GM23338 (cell line): ENCODE measurements around the gene ACCSL. TPM values are rescaled to one million over a fixed set of nuclear protein-coding genes. Genes with fewer than 3 reads are reported as not detected.

Experiments used
- ATAC-seq: fragments of 200-7000 bp; cut with Tn5 transposase; 3 replicates; pipeline ENCODE4 v1.9.1; 2020
- DNase-seq: peaks from one replicate; pipeline ENCODE4 v3.0.0-alpha.2; 2015; ENCODE audit warnings: low spot score
- H2AFZ ChIP-seq: fragments of 200-600 bp; sonication (generic); 2 replicates; pipeline ENCODE4 v1.8.0; 2016; ENCODE audit warnings: antibody characterized with exemption, mild to moderate bottlenecking, moderate library complexity
- H3F3A ChIP-seq: fragments of 200-600 bp; sonication (generic); replicated peaks from 2 replicates; pipeline ENCODE4 v1.8.0; 2017; ENCODE audit warnings: antibody characterized with exemption, mixed run types, low read depth
- H3K27ac ChIP-seq: fragments of 200-600 bp; sonication (generic); 2 replicates; pipeline ENCODE4 v1.6.1; 2016; ENCODE audit warnings: low read depth
- H3K27me3 ChIP-seq: fragments of 200-600 bp; sonication (generic); 2 replicates; pipeline ENCODE4 v1.8.0; 2016; ENCODE audit warnings: mild to moderate bottlenecking, mixed run types, moderate library complexity; ENCODE audit not compliant: insufficient read depth
- H3K36me3 ChIP-seq: fragments of 200-600 bp; sonication (generic); 2 replicates; pipeline ENCODE4 v1.8.0; 2016; ENCODE audit warnings: mild to moderate bottlenecking; ENCODE audit not compliant: insufficient read depth
- H3K4me1 ChIP-seq: fragments of 200-600 bp; sonication (generic); 2 replicates; pipeline ENCODE4 v1.8.0; 2016; ENCODE audit warnings: mild to moderate bottlenecking, moderate library complexity; ENCODE audit not compliant: insufficient read depth
- H3K4me2 ChIP-seq: fragments of 200-600 bp; sonication (generic); 2 replicates; pipeline ENCODE4 v1.7.1; 2017; ENCODE audit warnings: mixed run types
- H3K4me3 ChIP-seq: fragments of 200-600 bp; sonication (generic); 2 replicates; pipeline ENCODE4 v1.6.1; 2016; ENCODE audit warnings: mixed run types
- H3K79me2 ChIP-seq: fragments of 200-600 bp; sonication (generic); replicated peaks from 2 replicates; pipeline ENCODE4 v1.8.0; 2017; ENCODE audit warnings: mild to moderate bottlenecking; ENCODE audit not compliant: insufficient read depth
- H3K9me2 ChIP-seq: fragments of 200-600 bp; sonication (generic); 2 replicates; pipeline ENCODE4 v1.8.0; 2017; ENCODE audit not compliant: insufficient read depth
- H4K20me1 ChIP-seq: fragments of 200-600 bp; sonication (generic); replicated peaks from 2 replicates; pipeline ENCODE4 v1.8.0; 2017; ENCODE audit warnings: mild to moderate bottlenecking; ENCODE audit not compliant: insufficient read depth
- H3K27ac Mint-ChIP-seq: 2 replicates; pipeline ENCODE4 v1.8.0; 2020; ENCODE audit warnings: inconsistent platforms, mild to moderate bottlenecking, moderate library complexity, mixed read lengths
- H3K27me3 Mint-ChIP-seq: 3 replicates; pipeline ENCODE4 v1.8.0; 2022; ENCODE audit warnings: low read depth, mild to moderate bottlenecking, moderate library complexity, mixed read lengths, inconsistent platforms; ENCODE audit not compliant: insufficient read depth, poor library complexity
- H3K36me3 Mint-ChIP-seq: 3 replicates; pipeline ENCODE4 v1.8.0; 2021; ENCODE audit warnings: low read depth, mild to moderate bottlenecking, inconsistent platforms, moderate library complexity, mixed read lengths
- H3K4me1 Mint-ChIP-seq: 3 replicates; pipeline ENCODE4 v1.8.0; 2020; ENCODE audit warnings: mild to moderate bottlenecking, inconsistent platforms, mixed read lengths
- H3K4me3 Mint-ChIP-seq: 3 replicates; pipeline ENCODE4 v1.8.0; 2021; ENCODE audit warnings: moderate library complexity, mild to moderate bottlenecking, inconsistent platforms, mixed read lengths
- H3K9me3 Mint-ChIP-seq: 3 replicates; pipeline ENCODE4 v1.8.0; 2020; ENCODE audit warnings: moderate library complexity, mild to moderate bottlenecking, inconsistent platforms, mixed read lengths
- CREB1 ChIP-seq: fragments of 250-450 bp; sonication (Bioruptor Pico); IDR thresholded peaks from 2 replicates; pipeline ENCODE4 v1.5.0; 2020; ENCODE audit warnings: low read depth, mild to moderate bottlenecking, moderate library complexity
- CTCF ChIP-seq, 2 experiments: fragments of 200-600 bp in 1 of 2; sonication (generic) in 1 of 2; conservative IDR thresholded peaks; 2 replicates each; pipeline versions ENCODE4 v1.5.1 to v1.6.1; 2016 to 2017; ENCODE audit warnings: antibody characterized with exemption in 2 of 2, low read depth in 2 of 2, mild to moderate bottlenecking in 2 of 2, moderate library complexity in 1 of 2
- ETS1 ChIP-seq: IDR thresholded peaks from 2 replicates; pipeline ENCODE4 v1.6.1; 2016; ENCODE audit warnings: antibody characterized with exemption
- EZH2 ChIP-seq: fragments of 200-600 bp; sonication (generic); IDR thresholded peaks from one replicate; pipeline ENCODE4 v1.8.0; 2017; ENCODE audit warnings: antibody characterized with exemption, mild to moderate bottlenecking, low read depth; ENCODE audit not compliant: unreplicated experiment
- EZH2phosphoT487 ChIP-seq: fragments of 200-600 bp; sonication (generic); IDR thresholded peaks from one replicate; pipeline ENCODE4 v1.8.1; 2018; ENCODE audit warnings: antibody characterized with exemption; ENCODE audit not compliant: unreplicated experiment
- JUNB ChIP-seq: IDR thresholded peaks from one replicate; pipeline ENCODE4 v1.6.1; 2016; ENCODE audit warnings: antibody characterized with exemption; ENCODE audit not compliant: unreplicated experiment
- NANOG ChIP-seq: IDR thresholded peaks from 2 replicates; pipeline ENCODE4 v1.6.1; 2016; ENCODE audit warnings: antibody characterized with exemption, borderline replicate concordance
- POLR2AphosphoS5 ChIP-seq: IDR thresholded peaks from 2 replicates; pipeline ENCODE4 v1.6.1; 2016; ENCODE audit warnings: antibody characterized with exemption, low read depth
- REST ChIP-seq: IDR thresholded peaks from one replicate; pipeline ENCODE4 v1.6.1; 2018; ENCODE audit warnings: antibody characterized with exemption; ENCODE audit not compliant: unreplicated experiment
- STAT1 ChIP-seq: IDR thresholded peaks from one replicate; pipeline ENCODE4 v1.6.1; 2016; ENCODE audit warnings: antibody characterized with exemption; ENCODE audit not compliant: unreplicated experiment
- ZNF114 ChIP-seq: fragments of 250-450 bp; sonication (Bioruptor Pico); IDR thresholded peaks from 2 replicates; pipeline ENCODE4 v1.5.0; 2020; ENCODE audit warnings: mild to moderate bottlenecking, moderate library complexity
- ZNF331 ChIP-seq: fragments of 250-450 bp; sonication (Bioruptor Pico); IDR thresholded peaks from 2 replicates; pipeline ENCODE4 v1.5.0; 2020; ENCODE audit warnings: low read depth, mild to moderate bottlenecking, moderate library complexity
- ZNF462 ChIP-seq: fragments of 250-450 bp; sonication (Bioruptor Pico); IDR thresholded peaks from 2 replicates; pipeline ENCODE4 v1.5.0; 2020; ENCODE audit warnings: mild to moderate bottlenecking, moderate library complexity
- polyA plus RNA-seq: library from polyadenylated mRNA; unstranded; fragments of >200 nt; fragmentation: Nextera tagmentation; extraction: Ambion mirVana; gene quantifications from 2 replicates; pipeline ENCODE4 v1.2.1, GENCODE V29; 2016
- total RNA-seq: library from RNA; depleted of rRNA; stranded (reverse); fragments of >200 nt; shearing (Covaris generic); gene quantifications from 2 replicates; pipeline ENCODE4 v1.2.3, GENCODE V29; 2014

Gene ACCSL
- total and polyA plus RNA-seq, 2 experiments from 2014 or later: not detected

- H2AFZ ChIP-seq: no peak overlapping the region
- no peaks in the 10 kb centered on the region for H3K27me3 Mint-ChIP-seq
Measured at GRCh38 chr11:44078794-44079193, 31.0 kb downstream of the ACCSL start.

More at GRCh38 chr11:44078794-44079193, 31.0 kb downstream of the ACCSL start:
- H4K20me1 ChIP-seq: no peaks in the 10 kb centered on the region
- ATAC-seq (peak; percentile 34), DNase-seq (no peak)
- no peaks in the 10 kb centered on the region for H3F3A ChIP-seq
- H3K4me1 ChIP-seq: no peaks in the 10 kb centered on the region
- peaks cover 4% of the 10 kb centered on the region; the same call in 2 of the 3 replicates for H3K36me3 Mint-ChIP-seq
- no peaks in the 10 kb centered on the region; the same call in 2 of the 3 replicates for H3K9me3 Mint-ChIP-seq
- H3K27me3 ChIP-seq: no peaks in the 10 kb centered on the region
- no peak overlapping the region for H3K27ac Mint-ChIP-seq
- no peaks in the 10 kb centered on the region for H3K36me3 ChIP-seq
- 0 out of 3 replicates have a peak, but pooled peaks cover 4% of the 10 kb centered on the region for H3K4me1 Mint-ChIP-seq
- no peak overlapping the region for H3K4me2 ChIP-seq
- H3K4me3 Mint-ChIP-seq: no peak overlapping the region
- H3K9me2 ChIP-seq: no peaks in the 10 kb centered on the region
- TF ChIP-seq ZNF331 (CRISPR knock-in tag) (no peak), NANOG (no peak), REST (no peak), ETS1 (no peak), STAT1 (no peak), ZNF462 (CRISPR knock-in tag) (no peak), POLR2AphosphoS5 (no peak), EZH2 (no peak), CTCF (conservative IDR thresholded peaks at IDR 0.05; ENCODE audit: low read depth in 2 of 2) (no peak), ZNF114 (CRISPR knock-in tag) (no peak), CREB1 (CRISPR knock-in tag) (no peak), EZH2phosphoT487 (no peak), JUNB (no peak)
- H3K79me2 ChIP-seq: no peaks in the 10 kb centered on the region
- H3K27ac ChIP-seq: no peak overlapping the region
- H3K4me3 ChIP-seq: no peak overlapping the region
